Measurements from ENCODE around the gene KIF4A.

- no peak for TF ChIP-seq EZH2phosphoT487 (IDR thresholded peaks at IDR 0.05; ENCODE audit: borderline replicate concordance, low read length)
- TF ChIP-seq CTCF (conservative IDR thresholded peaks at IDR 0.05; ENCODE audit: low read depth, low read length) = no peak
These were observed 9.3 kb upstream of the KIF4A start for GRCh38 chrX:70280573-70280972.

All from PC-3 (cell line).